Gastroesophageal sphincter (tissue), 3 donors: ENCODE results near the gene KIAA1614.

Source experiments
- POLR2A ChIP-seq, 2 donors: fragments of 450-650 bp; IDR thresholded peaks; one replicate each; pipeline ENCODE4 v1.6.1; 2017; ENCODE audit warnings: antibody characterized with exemption in 2 of 2, mild to moderate bottlenecking in 2 of 2, moderate library complexity in 1 of 2
- TF ChIP-seq, protein P1 (sequence below), 4 experiments: fragments of 200-600 bp in 2 of 4; fragments of 450-650 bp in 2 of 4; sonication (generic) in 1 of 4; IDR thresholded peaks; one replicate each; pipeline ENCODE4 v1.5.1; 2017 to 2019; ENCODE audit warnings: antibody characterized with exemption in 4 of 4, mild to moderate bottlenecking in 2 of 4, moderate library complexity in 2 of 4

DNA sequence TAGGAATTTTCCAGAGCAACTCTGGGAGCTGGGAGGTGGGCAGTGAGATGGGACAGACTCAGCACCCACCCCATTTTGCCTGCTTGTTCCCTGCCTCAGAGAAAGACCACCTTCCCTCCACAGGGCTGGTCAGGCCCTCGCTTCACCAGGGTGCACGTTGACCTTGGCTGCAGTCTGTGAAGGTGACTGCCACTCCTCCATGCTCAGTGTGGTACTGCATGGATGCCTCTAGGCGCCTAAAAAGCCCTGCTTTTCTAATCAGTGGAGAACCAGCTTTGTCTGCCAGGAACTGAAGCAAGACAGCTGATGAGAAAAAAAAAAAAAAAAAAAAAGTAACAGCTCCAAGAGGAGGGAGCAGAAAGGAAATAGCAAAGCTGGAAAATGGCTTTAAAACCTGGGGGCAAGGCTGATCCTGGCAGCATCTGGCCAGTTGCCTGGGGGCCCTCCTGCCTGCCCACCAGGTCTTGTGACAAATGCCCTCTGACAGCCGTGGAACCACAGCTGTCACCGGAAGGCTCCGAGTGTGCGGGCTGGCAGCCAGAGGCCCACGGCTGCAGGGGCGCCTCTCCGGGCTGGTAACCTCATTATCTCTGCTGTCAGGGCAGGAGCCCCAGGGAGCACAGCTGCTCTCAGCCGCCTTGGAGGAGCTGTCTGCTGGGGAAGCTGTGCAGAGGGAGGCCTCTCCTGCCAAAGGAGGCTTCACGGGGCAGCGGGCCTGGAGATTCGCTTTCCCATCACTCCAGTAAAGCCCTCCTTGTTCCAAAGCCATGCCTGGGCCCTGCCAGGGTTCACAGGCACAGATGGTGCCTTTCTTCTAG, 13.7 kb downstream of the KIAA1614 start:
- no peak for TF ChIP-seq POLR2A (IDR thresholded peaks at IDR 0.05)
- TF ChIP-seq, protein P1, sequence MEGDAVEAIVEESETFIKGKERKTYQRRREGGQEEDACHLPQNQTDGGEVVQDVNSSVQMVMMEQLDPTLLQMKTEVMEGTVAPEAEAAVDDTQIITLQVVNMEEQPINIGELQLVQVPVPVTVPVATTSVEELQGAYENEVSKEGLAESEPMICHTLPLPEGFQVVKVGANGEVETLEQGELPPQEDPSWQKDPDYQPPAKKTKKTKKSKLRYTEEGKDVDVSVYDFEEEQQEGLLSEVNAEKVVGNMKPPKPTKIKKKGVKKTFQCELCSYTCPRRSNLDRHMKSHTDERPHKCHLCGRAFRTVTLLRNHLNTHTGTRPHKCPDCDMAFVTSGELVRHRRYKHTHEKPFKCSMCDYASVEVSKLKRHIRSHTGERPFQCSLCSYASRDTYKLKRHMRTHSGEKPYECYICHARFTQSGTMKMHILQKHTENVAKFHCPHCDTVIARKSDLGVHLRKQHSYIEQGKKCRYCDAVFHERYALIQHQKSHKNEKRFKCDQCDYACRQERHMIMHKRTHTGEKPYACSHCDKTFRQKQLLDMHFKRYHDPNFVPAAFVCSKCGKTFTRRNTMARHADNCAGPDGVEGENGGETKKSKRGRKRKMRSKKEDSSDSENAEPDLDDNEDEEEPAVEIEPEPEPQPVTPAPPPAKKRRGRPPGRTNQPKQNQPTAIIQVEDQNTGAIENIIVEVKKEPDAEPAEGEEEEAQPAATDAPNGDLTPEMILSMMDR (IDR thresholded peaks at IDR 0.05), result peak in 2 of 4 experiments; percentile 19 to 28
